MM.1S (cell line): Measurements from ENCODE around the gene HS3ST6.
"Not testable (repeated sequence)": the region's sequence is repeated elsewhere in the genome, so short reads cannot be mapped to it uniquely, and the experiment has no call there.

Experiments
- EZH2 ChIP-seq: fragments of 300-600 bp; sonication (generic); optimal IDR thresholded peaks from 2 replicates; pipeline ENCODE3; 2017; ENCODE audit warnings: low read depth, mild to moderate bottlenecking, antibody characterized with exemption, low read length, mixed read lengths
- TF ChIP-seq, protein P1 (sequence below): fragments of 300-600 bp; sonication (generic); IDR thresholded peaks from 2 replicates; pipeline ENCODE4 v1.5.1; 2016; ENCODE audit warnings: antibody characterized with exemption, low read length, mixed read lengths

DNA sequence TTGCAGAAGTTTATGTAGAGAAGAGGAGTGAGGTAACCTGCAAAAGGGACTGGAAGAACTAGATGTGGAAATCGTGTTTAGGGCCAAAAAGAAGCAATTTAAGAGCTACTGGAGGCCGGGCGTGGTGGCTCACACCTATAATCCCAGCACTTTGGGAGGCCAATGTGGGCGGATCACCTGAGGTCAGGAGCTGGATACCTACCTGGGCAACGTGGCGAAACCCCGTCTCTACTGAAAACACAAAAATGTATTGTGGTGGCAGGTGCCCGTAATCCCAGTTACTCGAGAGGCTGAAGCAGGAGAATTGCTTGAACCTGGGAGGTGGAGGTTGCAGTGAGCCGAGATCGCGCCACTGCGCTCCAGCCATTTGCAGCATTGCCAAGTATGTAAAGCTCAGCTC lies 42.1 kb downstream of the HS3ST6 start:
- TF ChIP-seq, protein P1, sequence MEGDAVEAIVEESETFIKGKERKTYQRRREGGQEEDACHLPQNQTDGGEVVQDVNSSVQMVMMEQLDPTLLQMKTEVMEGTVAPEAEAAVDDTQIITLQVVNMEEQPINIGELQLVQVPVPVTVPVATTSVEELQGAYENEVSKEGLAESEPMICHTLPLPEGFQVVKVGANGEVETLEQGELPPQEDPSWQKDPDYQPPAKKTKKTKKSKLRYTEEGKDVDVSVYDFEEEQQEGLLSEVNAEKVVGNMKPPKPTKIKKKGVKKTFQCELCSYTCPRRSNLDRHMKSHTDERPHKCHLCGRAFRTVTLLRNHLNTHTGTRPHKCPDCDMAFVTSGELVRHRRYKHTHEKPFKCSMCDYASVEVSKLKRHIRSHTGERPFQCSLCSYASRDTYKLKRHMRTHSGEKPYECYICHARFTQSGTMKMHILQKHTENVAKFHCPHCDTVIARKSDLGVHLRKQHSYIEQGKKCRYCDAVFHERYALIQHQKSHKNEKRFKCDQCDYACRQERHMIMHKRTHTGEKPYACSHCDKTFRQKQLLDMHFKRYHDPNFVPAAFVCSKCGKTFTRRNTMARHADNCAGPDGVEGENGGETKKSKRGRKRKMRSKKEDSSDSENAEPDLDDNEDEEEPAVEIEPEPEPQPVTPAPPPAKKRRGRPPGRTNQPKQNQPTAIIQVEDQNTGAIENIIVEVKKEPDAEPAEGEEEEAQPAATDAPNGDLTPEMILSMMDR = not testable (repeated sequence)
- TF ChIP-seq EZH2 = not testable (repeated sequence)
